Pancreas (tissue), 10 donors: Measurements from ENCODE around the gene GDF9. TPM values are rescaled to one million over a fixed set of nuclear protein-coding genes. Genes with fewer than 3 reads are reported as not detected.

ENCODE experiments used
- ATAC-seq, 4 donors: fragments of 200-7000 bp; cut with Tn5 transposase; one replicate each; pipeline versions ENCODE4 v1.8.0 to v1.9.1; 2020; ENCODE audit warnings: mild to moderate bottlenecking in 4 of 4, moderate library complexity in 4 of 4
- DNase-seq, 6 donors: peaks; one replicate each; pipeline ENCODE4 v3.0.0-alpha.2; 2020
- FAIRE-seq: peaks from 2 replicates; lab custom pipeline; 2012; peaks lifted over from hg19 to GRCh38; lab: Jason Lieb, UNC
- H3K27ac ChIP-seq, 4 donors: fragments of 200-600 bp; sonication (generic); 1 replicate in 3 of 4; 2 replicates in 1 of 4; pipeline versions ENCODE4 v1.5.0 to v1.8.0; 2020
- H3K27me3 ChIP-seq, 4 donors: fragments of 200-600 bp; one replicate each; pipeline ENCODE4 v1.8.0; 2021
- H3K36me3 ChIP-seq, 3 donors: fragments of 200-600 bp; sonication (generic) in 1 of 3; one replicate each; pipeline versions ENCODE4 v1.5.0 to v1.8.0; 2020 to 2021
- H3K4me1 ChIP-seq, 3 donors: fragments of 200-600 bp; one replicate each; pipeline ENCODE4 v1.8.0; 2021
- H3K4me3 ChIP-seq, 4 donors: fragments of 200-600 bp; sonication (generic) in 2 of 4; one replicate each; pipeline versions ENCODE4 v1.5.0 to v1.8.0; 2020 to 2021
- H3K9me3 ChIP-seq, 4 donors: fragments of 200-600 bp; one replicate each; pipeline ENCODE4 v1.8.0; 2021
- CTCF ChIP-seq, 4 donors: fragments of 200-600 bp; sonication (generic) in 3 of 4; IDR thresholded peaks; one replicate each; pipeline versions ENCODE4 v1.5.0 to v1.8.0; 2021; ENCODE audit warnings: antibody characterized with exemption in 4 of 4
- WGBS, 2 donors: extraction: QIAGEN DNeasy Blood & Tissue Kit; methylation state at CpG; one replicate each; pipeline ENCODE4 v1.1.7; 2013; 5-methylcytosine and 5-hydroxymethylcytosine counted together
- intact Hi-C, 3 donors: fragments of 100-400 bp; cut with DNase I; formaldehyde crosslinking; loops; one replicate each; pipeline versions ENCODE4 v1.11.1 to v1.14.2; 2022
- polyA plus RNA-seq, 2 donors: library from polyadenylated mRNA; stranded (reverse); fragments of 200-250 nt; gene quantifications; one replicate each; pipeline ENCODE4 v1.2.3, GENCODE V29; 2013
- total RNA-seq, 6 donors: library from RNA; stranded (reverse); fragmentation: NEBNext Ultra II Directional in 4 of 6; extraction: Animal tissue kit (Norgen Biotek cat#: 25700) in 4 of 6; gene quantifications; one replicate each; pipeline versions ENCODE4 v1.2.1 to v1.2.4, GENCODE V29; 2021 to 2023
- donor health status: healthy with polysubstance abuse.
- donor health status: DM: no; HTN: no; CAD: no; lungs with moderate emphysema.
- donor health status: DM: no; HTN: no; CAD: no.
- donor health status: control.
- donor health status: control.
- donor health status: Bipolar disorder and iron deficiency.
- donor health status: DM: yes; HTN: yes; CAD: no.
- donor health status: DM: no; HTN: no; CAD: no.
- donor health status: DM: no; HTN: no; CAD: no.
- donor health status: DM: yes; HTN: yes; CAD: no.

The GDF9 gene, protein sequence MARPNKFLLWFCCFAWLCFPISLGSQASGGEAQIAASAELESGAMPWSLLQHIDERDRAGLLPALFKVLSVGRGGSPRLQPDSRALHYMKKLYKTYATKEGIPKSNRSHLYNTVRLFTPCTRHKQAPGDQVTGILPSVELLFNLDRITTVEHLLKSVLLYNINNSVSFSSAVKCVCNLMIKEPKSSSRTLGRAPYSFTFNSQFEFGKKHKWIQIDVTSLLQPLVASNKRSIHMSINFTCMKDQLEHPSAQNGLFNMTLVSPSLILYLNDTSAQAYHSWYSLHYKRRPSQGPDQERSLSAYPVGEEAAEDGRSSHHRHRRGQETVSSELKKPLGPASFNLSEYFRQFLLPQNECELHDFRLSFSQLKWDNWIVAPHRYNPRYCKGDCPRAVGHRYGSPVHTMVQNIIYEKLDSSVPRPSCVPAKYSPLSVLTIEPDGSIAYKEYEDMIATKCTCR
- under 1 TPM; 0.19 to 0.93 (median 0.31) TPM for total RNA-seq
- 1 to 10 TPM in 1 of 2 donors, under 1 TPM in 1; 0.42 to 1.1 TPM for polyA plus RNA-seq

DNA sequence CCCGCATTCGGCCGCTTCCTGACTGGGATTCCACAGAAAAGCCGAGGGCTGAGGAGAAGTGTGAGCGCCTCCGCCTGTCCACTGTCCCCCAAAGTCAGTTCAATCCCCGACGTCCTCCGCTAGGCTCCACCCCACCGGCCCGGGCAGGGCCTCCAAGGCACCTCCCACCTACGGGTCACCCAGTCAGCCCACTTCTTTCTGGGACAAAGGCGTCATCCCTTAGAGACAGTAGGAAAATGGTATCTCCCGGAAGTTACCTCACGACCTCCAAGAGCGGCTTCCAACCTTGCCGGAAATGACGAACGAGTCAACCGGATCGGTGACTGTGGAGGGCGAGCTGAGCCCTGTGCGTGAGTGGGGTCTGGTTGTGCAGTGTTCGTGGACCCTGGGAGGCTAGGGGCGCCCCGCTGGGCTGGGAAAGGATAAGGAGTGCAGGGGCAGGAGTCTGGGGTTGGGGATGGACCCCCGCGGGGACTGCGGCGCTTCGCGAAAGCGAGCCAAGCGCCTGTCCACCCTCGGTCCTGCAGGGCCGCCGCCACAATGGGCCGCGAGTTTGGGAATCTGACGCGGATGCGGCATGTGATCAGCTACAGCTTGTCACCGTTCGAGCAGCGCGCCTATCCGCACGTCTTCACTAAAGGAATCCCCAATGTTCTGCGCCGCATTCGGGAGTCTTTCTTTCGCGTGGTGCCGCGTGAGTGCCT is at the start of gene GDF9, which contains the start of gene UQCRQ:
Gene GDF9 (minus strand): TSS at position 128 of the 704 bp plus-strand sequence. CDS start 1,936 bp downstream, outside the sequence.
Gene UQCRQ (plus strand): TSS at position 301 of the 704 bp plus-strand sequence. CDS start 240 bp downstream, at position 541.
- intact Hi-C loops: no loop called here
- DNase-seq (peak; percentile 89 to 99 (median 96)), FAIRE-seq (peak; percentile 91), ATAC-seq (peak; percentile 97 to 99 (median 98))
- no peak for TF ChIP-seq CTCF (IDR thresholded peaks at IDR 0.05)
- Histone ChIP-seq H3K36me3 (peaks cover 0 to 3% (median 0%) of the 10 kb centered on the region in 3 donors), H3K27me3 (no peaks in the 10 kb centered on the region), H3K4me1 (peaks cover 0 to 16% (median 0%) of the 10 kb centered on the region in 3 donors), H3K27ac (peak within 1 kb of the TSS; percentile 91 to 96 (median 94)), H3K4me3 (peak within 1 kb of the TSS; percentile 62 to 90 (median 76)), H3K9me3 (no peaks in the 10 kb centered on the region)
- WGBS, 2 donors: 0 to 1% methylated on average over 54 to 55 of the region's 55 CpGs

- TF ChIP-seq CTCF (IDR thresholded peaks at IDR 0.05): no peak
- Histone ChIP-seq H3K27ac (no peak overlapping the region), H3K27me3 (no peaks in the 10 kb centered on the region), H3K36me3 (peaks cover 0 to 22% (median 0%) of the 10 kb centered on the region in 3 donors), H3K4me3 (no peak overlapping the region), H3K4me1 (no peaks in the 10 kb centered on the region), H3K9me3 (no peaks in the 10 kb centered on the region)
- intact Hi-C loops: no loop called here
- 90 to 92% methylated on average over 5 of the region's 5 CpGs for WGBS, 2 donors
- DNase-seq (no peak), ATAC-seq (no peak), FAIRE-seq (no peak)
Measured at GRCh38 chr5:132915681-132916080, 49.4 kb upstream of the GDF9 start.

- H3K27me3 ChIP-seq: no peaks in the 10 kb centered on the region
- H3K4me3 ChIP-seq: no peak overlapping the region
- no peak for DNase-seq
- H3K27ac ChIP-seq: no peak overlapping the region
- FAIRE-seq: no peak
- no peak for ATAC-seq
- H3K9me3 ChIP-seq: no peaks in the 10 kb centered on the region
- peaks cover 0 to 11% (median 0%) of the 10 kb centered on the region in 3 donors for H3K36me3 ChIP-seq
- intact Hi-C loops: no loop called here
- WGBS, 2 donors: 91 to 100% methylated on average over 1 of the region's 1 CpG
- peaks cover 0 to 11% (median 0%) of the 10 kb centered on the region in 3 donors for H3K4me1 ChIP-seq
- TF ChIP-seq CTCF (IDR thresholded peaks at IDR 0.05): no peak
Measured at GRCh38 chr5:132909702-132910101, 43.4 kb upstream of the GDF9 start.

DNA sequence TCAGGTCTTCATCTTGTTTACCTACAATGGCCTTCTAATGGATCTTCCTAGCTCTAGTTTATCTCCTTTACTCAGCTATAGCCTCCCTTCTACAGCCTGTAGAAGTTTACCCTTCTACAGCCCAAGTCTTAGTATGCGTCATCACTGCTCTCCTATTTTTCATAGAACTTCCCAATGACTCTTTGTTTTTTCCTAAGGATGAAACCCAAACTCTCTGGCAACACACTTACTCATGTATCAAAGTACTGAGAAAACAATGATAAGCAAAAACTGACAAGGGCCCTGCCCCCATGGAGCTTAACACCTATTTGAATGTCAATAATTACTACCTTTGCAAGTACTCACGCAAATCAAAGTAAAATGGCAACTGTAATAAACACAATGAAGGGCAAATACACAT is 40.9 kb upstream of the GDF9 start:
- Histone ChIP-seq H3K36me3 (peaks cover 0 to 7% (median 0%) of the 10 kb centered on the region in 3 donors), H3K4me3 (no peak overlapping the region), H3K4me1 (peaks cover 0 to 11% (median 0%) of the 10 kb centered on the region in 3 donors), H3K27ac (no peak overlapping the region), H3K27me3 (no peaks in the 10 kb centered on the region), H3K9me3 (no peaks in the 10 kb centered on the region)
- ATAC-seq (peak in 2 of 4 donors; percentile 13 to 14), DNase-seq (no peak), FAIRE-seq (no peak)
- TF ChIP-seq CTCF (IDR thresholded peaks at IDR 0.05): no peak
- intact Hi-C loops: no loop called here
- 73 to 74% methylated on average over 2 of the region's 2 CpGs for WGBS, 2 donors
